Mesothelial cell of epicardium (in vitro differentiated cells): Measurements from ENCODE around the gene KCNN3. TPM values are rescaled to one million over a fixed set of nuclear protein-coding genes. Genes with fewer than 3 reads are reported as not detected.

Experiments used
- DNase-seq, 2 experiments: peaks; one replicate each; pipeline ENCODE4 v3.0.0; 2021; ENCODE audit warnings: low spot score in 2 of 2; ENCODE audit not compliant: unreplicated experiment in 2 of 2
- H3K27ac Mint-ChIP-seq: 2 replicates; pipeline ENCODE4 v1.8.0; 2021; ENCODE audit warnings: mixed read lengths
- H3K27me3 Mint-ChIP-seq: 2 replicates; pipeline ENCODE4 v1.8.0; 2021; ENCODE audit warnings: low read depth, mixed read lengths
- H3K36me3 Mint-ChIP-seq: 2 replicates; pipeline ENCODE4 v1.8.0; 2021; ENCODE audit warnings: mixed read lengths
- H3K4me1 Mint-ChIP-seq: 2 replicates; pipeline ENCODE4 v1.8.0; 2021; ENCODE audit warnings: mixed read lengths
- H3K4me3 Mint-ChIP-seq: 2 replicates; pipeline ENCODE4 v1.8.0; 2021; ENCODE audit warnings: mild to moderate bottlenecking, moderate library complexity, mixed read lengths
- H3K9me3 Mint-ChIP-seq: 2 replicates; pipeline ENCODE4 v1.8.0; 2021; ENCODE audit warnings: mixed read lengths
- CTCF ChIP-seq: fragments of 200-600 bp; sonication (generic); IDR thresholded peaks from one replicate; pipeline ENCODE4 v1.5.0; 2021; ENCODE audit warnings: antibody characterized with exemption; ENCODE audit not compliant: unreplicated experiment
- total RNA-seq: library from RNA; stranded (reverse); gene quantifications from 3 replicates; pipeline ENCODE4 v1.2.1, GENCODE V29; 2021

KCNN3 gene
- total RNA-seq, 1 donor from 2014 or later, result 1.2 TPM

GRCh38 chr1:154657556-154657955 lies 212.5 kb downstream of the KCNN3 start:
- no peaks in the 10 kb centered on the region for H3K4me1 Mint-ChIP-seq
- no peak overlapping the region for H3K4me3 Mint-ChIP-seq
- TF ChIP-seq CTCF, result no peak
- peaks cover 61% of the 10 kb centered on the region for H3K27me3 Mint-ChIP-seq
- no peak overlapping the region for H3K27ac Mint-ChIP-seq
- no peaks in the 10 kb centered on the region for H3K36me3 Mint-ChIP-seq
- DNase-seq, result no peak
- peaks cover 12% of the 10 kb centered on the region for H3K9me3 Mint-ChIP-seq

DNA sequence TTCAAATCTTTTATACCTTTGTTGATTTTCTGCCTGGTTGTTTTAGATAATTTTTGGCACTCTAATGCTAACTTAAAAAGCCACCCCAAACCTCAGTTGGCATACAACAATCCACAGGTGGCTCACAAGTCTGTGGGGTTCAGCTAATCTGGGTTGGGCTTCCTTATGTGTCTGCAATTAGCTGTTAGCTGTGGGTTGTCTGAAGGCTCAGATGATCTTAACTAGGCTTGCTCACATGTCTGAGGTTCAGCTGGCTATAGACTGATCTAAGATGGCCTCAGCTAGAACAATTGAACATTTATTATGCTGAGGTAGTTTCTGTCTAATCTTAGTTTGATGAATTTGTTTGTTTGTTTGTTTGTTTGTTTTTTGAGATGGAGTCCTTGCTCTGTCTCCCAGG lies 217.2 kb downstream of the KCNN3 start:
- no peak for TF ChIP-seq CTCF
- no peak for DNase-seq
- Mint-ChIP-seq H3K4me1 (no peaks in the 10 kb centered on the region), H3K36me3 (no peaks in the 10 kb centered on the region), H3K27me3 (peaks cover 53% of the 10 kb centered on the region), H3K4me3 (no peak overlapping the region), H3K9me3 (peaks cover 12% of the 10 kb centered on the region), H3K27ac (no peak overlapping the region)

Other genes with a start within 250 kb of the KCNN3 start
- gene PMVK, start 66.4 kb upstream of the KCNN3 start, total RNA-seq, result 19.7 to 21.2 TPM (median 20.5 TPM) in 3 replicates
- gene PBXIP1, start 85.8 kb upstream of the KCNN3 start, total RNA-seq, result 53.8 to 56.2 TPM (median 56.2 TPM) in 3 replicates
- gene PYGO2, start 91.5 kb upstream of the KCNN3 start, total RNA-seq, result 43.8 to 47.3 TPM (median 44.6 TPM) in 3 replicates
- 115 to 132 TPM (median 117 TPM) in 3 replicates for gene SHC1, start 100.5 kb upstream of the KCNN3 start, total RNA-seq
- 64.0 to 70.9 TPM (median 68.2 TPM) in 3 replicates for gene CKS1B, start 104.4 kb upstream of the KCNN3 start, total RNA-seq
- 46.8 to 49.6 TPM (median 48.3 TPM) in 3 replicates for gene FLAD1, start 113.1 kb upstream of the KCNN3 start, total RNA-seq
- gene LENEP, start 123.3 kb upstream of the KCNN3 start, total RNA-seq, result 0.49 to 1.3 TPM (median 0.87 TPM) in 3 replicates
- 19.9 to 21.7 TPM (median 21.7 TPM) in 3 replicates for gene ZBTB7B, start 132.5 kb upstream of the KCNN3 start, total RNA-seq
- gene DCST2, start 163.5 kb upstream of the KCNN3 start, total RNA-seq, result 1.8 to 2.9 TPM (median 1.9 TPM) in 3 replicates
- 0.58 TPM in 1 of 3 replicates, not detected in the others for gene DCST1, start 163.5 kb upstream of the KCNN3 start, total RNA-seq
- gene ADAM15, start 181.0 kb upstream of the KCNN3 start, total RNA-seq, result 32.7 to 36.1 TPM (median 36.1 TPM) in 3 replicates
- gene EFNA4, start 193.5 kb upstream of the KCNN3 start, total RNA-seq, result 30.8 to 31.2 TPM (median 30.9 TPM) in 3 replicates
- 14.6 to 17.8 TPM (median 15.4 TPM) in 3 replicates for gene EFNA3, start 208.6 kb upstream of the KCNN3 start, total RNA-seq